HEK293 (cell line): ENCODE data around the gene FAT2.

ENCODE experiments used
- CTCF ChIA-PET: fragments of 350-600 bp; formaldehyde crosslinking; extraction: SDS; loops from one replicate; lab custom pipeline; 2021; ENCODE audit warnings: antibody characterized with exemption; lab: Yijun Ruan, JAX
- POLR2A ChIA-PET: fragments of 300-600 bp; formaldehyde crosslinking; extraction: SDS; loops from one replicate; lab custom pipeline; 2020; ENCODE audit warnings: antibody characterized with exemption, inconsistent platforms; lab: Yijun Ruan, JAX
- H3K27ac ChIP-seq: fragments of 200-500 bp; sonication (Bioruptor generic); 2 replicates; pipeline ENCODE4 v1.5.1; 2014; ENCODE audit warnings: low read depth, low read length, control low read depth, inconsistent platforms; ENCODE audit errors: extremely low read depth
- H3K36me3 ChIP-seq, 2 experiments: fragments of 200-500 bp in 1 of 2; sonication (Bioruptor generic) in 1 of 2; 1 replicate in 1 of 2; 2 replicates in 1 of 2; pipeline ENCODE4 v1.5.1; 2014 to 2017; ENCODE audit warnings: inconsistent platforms in 2 of 2, low read length in 2 of 2; ENCODE audit not compliant: control insufficient read depth in 2 of 2, insufficient read depth in 1 of 2
- H3K4me1 ChIP-seq: fragments of 200-500 bp; sonication (Bioruptor generic); 2 replicates; pipeline ENCODE4 v1.5.1; 2014; ENCODE audit warnings: mild to moderate bottlenecking, low read length, inconsistent platforms; ENCODE audit not compliant: control insufficient read depth, insufficient read depth
- H3K4me3 ChIP-seq: 2 replicates; pipeline ENCODE4 v1.5.1; 2011; ENCODE audit warnings: low read depth, mild to moderate bottlenecking, control low read depth, low read length, moderate library complexity
- H3K9me3 ChIP-seq: fragments of 200-500 bp; sonication (Bioruptor generic); 2 replicates; pipeline ENCODE4 v1.5.1; 2014; ENCODE audit warnings: low read depth, low read length, inconsistent platforms; ENCODE audit not compliant: control insufficient read depth, insufficient read depth
- BCL11A ChIP-seq: fragments of 450-650 bp; formaldehyde crosslinking; IDR thresholded peaks from 2 replicates; pipeline ENCODE4 v1.5.1; 2016; ENCODE audit warnings: low read depth, missing biosample characterization, missing genetic modification characterization
- GLIS2 ChIP-seq: fragments of 450-650 bp; formaldehyde crosslinking; IDR thresholded peaks from 2 replicates; pipeline ENCODE4 v1.5.1; 2016; ENCODE audit warnings: missing biosample characterization, missing genetic modification characterization
- OSR2 ChIP-seq: fragments of 450-650 bp; formaldehyde crosslinking; IDR thresholded peaks from 2 replicates; pipeline ENCODE4 v1.5.1; 2016; ENCODE audit warnings: missing biosample characterization, missing genetic modification characterization
- PBX3 ChIP-seq: sonication (generic); formaldehyde crosslinking; IDR thresholded peaks from 2 replicates; pipeline ENCODE4 v1.8.1; 2022; ENCODE audit warnings: mild to moderate bottlenecking, moderate library complexity, missing genetic modification reagents
- SP2 ChIP-seq: fragments of 450-650 bp; formaldehyde crosslinking; IDR thresholded peaks from 2 replicates; pipeline ENCODE4 v1.5.1; 2016; ENCODE audit warnings: missing biosample characterization, missing genetic modification characterization
- SP3 ChIP-seq: fragments of 450-650 bp; formaldehyde crosslinking; IDR thresholded peaks from 2 replicates; pipeline ENCODE4 v1.5.1; 2016; ENCODE audit warnings: missing biosample characterization, missing genetic modification characterization
- ZBTB7A ChIP-seq: fragments of 450-650 bp; formaldehyde crosslinking; IDR thresholded peaks from 2 replicates; pipeline ENCODE4 v1.5.1; 2016; ENCODE audit warnings: low read depth, missing biosample characterization, missing genetic modification characterization
- ZIC2 ChIP-seq: fragments of 450-650 bp; formaldehyde crosslinking; IDR thresholded peaks from 2 replicates; pipeline ENCODE4 v1.5.1; 2016; ENCODE audit warnings: missing biosample characterization, missing genetic modification characterization
- ZNF114 ChIP-seq: fragments of 450-650 bp; formaldehyde crosslinking; IDR thresholded peaks from 2 replicates; pipeline ENCODE4 v1.5.0; 2017; ENCODE audit warnings: missing biosample characterization, missing genetic modification characterization
- ZNF138 ChIP-seq: fragments of 450-650 bp; formaldehyde crosslinking; IDR thresholded peaks from 2 replicates; pipeline ENCODE4 v1.5.1; 2016; ENCODE audit warnings: missing biosample characterization, missing genetic modification characterization, borderline replicate concordance
- ZNF239 ChIP-seq: fragments of 450-650 bp; formaldehyde crosslinking; IDR thresholded peaks from 2 replicates; pipeline ENCODE4 v1.5.1; 2016; ENCODE audit warnings: missing biosample characterization, missing genetic modification characterization
- ZNF280C ChIP-seq: fragments of 450-650 bp; formaldehyde crosslinking; IDR thresholded peaks from 2 replicates; pipeline ENCODE4 v1.5.1; 2016; ENCODE audit warnings: missing biosample characterization, missing genetic modification characterization
- ZNF280D ChIP-seq: fragments of 450-650 bp; formaldehyde crosslinking; IDR thresholded peaks from 2 replicates; pipeline ENCODE4 v1.5.1; 2016; ENCODE audit warnings: missing biosample characterization, missing genetic modification characterization
- ZNF341 ChIP-seq: fragments of 450-650 bp; formaldehyde crosslinking; IDR thresholded peaks from 2 replicates; pipeline ENCODE4; 2016; ENCODE audit warnings: low read depth, missing biosample characterization, missing genetic modification characterization
- ZNF521 ChIP-seq: fragments of 450-650 bp; formaldehyde crosslinking; IDR thresholded peaks from 2 replicates; pipeline ENCODE4 v1.5.1; 2017; ENCODE audit warnings: missing biosample characterization, mild to moderate bottlenecking, missing genetic modification characterization
- ZNF561 ChIP-seq: fragments of 450-650 bp; IDR thresholded peaks from 2 replicates; pipeline ENCODE4 v1.5.1; 2018; ENCODE audit warnings: missing biosample characterization, missing genetic modification characterization, borderline replicate concordance
- ZNF707 ChIP-seq: fragments of 450-650 bp; formaldehyde crosslinking; IDR thresholded peaks from 2 replicates; pipeline ENCODE4 v1.5.1; 2016; ENCODE audit warnings: missing biosample characterization, missing genetic modification characterization
- TF ChIP-seq, protein P1 (sequence below): fragments of 450-650 bp; IDR thresholded peaks from 2 replicates; pipeline ENCODE4 v1.5.1; 2018; ENCODE audit warnings: missing biosample characterization, missing genetic modification characterization
- TF ChIP-seq, protein P2 (sequence below): fragments of 450-650 bp; formaldehyde crosslinking; IDR thresholded peaks from 2 replicates; pipeline ENCODE4 v1.5.1; 2017; ENCODE audit warnings: missing biosample characterization, missing genetic modification characterization
- TF ChIP-seq, protein P3 (sequence below): fragments of 450-650 bp; formaldehyde crosslinking; IDR thresholded peaks from 2 replicates; pipeline ENCODE4 v1.5.1; 2016; ENCODE audit warnings: missing biosample characterization, missing genetic modification characterization, low read depth
- TF ChIP-seq, protein P4 (sequence below): fragments of 450-650 bp; formaldehyde crosslinking; IDR thresholded peaks from 2 replicates; pipeline ENCODE4 v1.5.1; 2016; ENCODE audit warnings: missing biosample characterization, missing genetic modification characterization
- TF ChIP-seq, protein P5 (sequence below): fragments of 450-650 bp; formaldehyde crosslinking; IDR thresholded peaks from 2 replicates; pipeline ENCODE4 v1.5.1; 2016; ENCODE audit warnings: missing biosample characterization, missing genetic modification characterization

Gene FAT2

DNA sequence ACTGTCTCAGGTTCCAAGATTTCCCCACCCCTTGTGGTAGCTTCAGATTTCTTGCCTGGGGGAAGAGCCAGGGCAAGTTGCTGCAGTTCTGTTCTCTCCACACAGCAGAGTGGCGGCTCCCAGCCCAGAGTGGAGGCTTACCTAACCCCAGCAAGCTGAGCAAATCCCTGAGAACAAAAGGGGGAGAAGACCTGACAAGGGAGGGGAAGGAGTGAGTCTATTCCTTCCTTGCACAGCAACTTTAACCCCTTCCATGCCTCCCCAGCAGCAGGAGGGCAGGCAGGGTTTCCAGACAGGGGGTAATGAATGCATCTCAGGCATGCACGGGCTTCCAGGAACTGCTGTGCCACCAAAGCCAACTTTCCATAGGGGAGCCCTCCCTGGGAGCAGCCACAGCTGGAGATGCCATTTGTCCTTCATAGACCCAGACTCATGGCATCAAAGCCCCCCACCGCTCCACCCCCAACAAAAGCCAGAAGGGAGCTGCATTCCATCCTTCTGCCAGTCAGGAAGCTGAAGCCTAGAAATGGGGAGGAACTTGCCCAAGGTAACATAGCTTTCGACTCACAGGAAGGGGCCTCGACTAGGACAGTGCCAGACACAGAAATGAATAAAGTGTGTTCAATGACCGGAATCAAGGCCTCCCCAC, 28.8 kb upstream of the FAT2 start:
- H3K36me3 ChIP-seq, result no peaks in the 10 kb centered on the region
- H3K27ac ChIP-seq, result no peak overlapping the region
- H3K9me3 ChIP-seq, result no peaks in the 10 kb centered on the region
- POLR2A ChIA-PET, result no interaction called here
- CTCF ChIA-PET, result interaction anchor here (0.6 to 0.7 kb wide), 2 partner anchors 22 to 1770 kb away, joined by 3 to 5 read pairs; no protein-coding TSS in a partner anchor
- no peaks in the 10 kb centered on the region for H3K4me1 ChIP-seq
- H3K4me3 ChIP-seq, result no peak overlapping the region
- TF ChIP-seq, protein P1, sequence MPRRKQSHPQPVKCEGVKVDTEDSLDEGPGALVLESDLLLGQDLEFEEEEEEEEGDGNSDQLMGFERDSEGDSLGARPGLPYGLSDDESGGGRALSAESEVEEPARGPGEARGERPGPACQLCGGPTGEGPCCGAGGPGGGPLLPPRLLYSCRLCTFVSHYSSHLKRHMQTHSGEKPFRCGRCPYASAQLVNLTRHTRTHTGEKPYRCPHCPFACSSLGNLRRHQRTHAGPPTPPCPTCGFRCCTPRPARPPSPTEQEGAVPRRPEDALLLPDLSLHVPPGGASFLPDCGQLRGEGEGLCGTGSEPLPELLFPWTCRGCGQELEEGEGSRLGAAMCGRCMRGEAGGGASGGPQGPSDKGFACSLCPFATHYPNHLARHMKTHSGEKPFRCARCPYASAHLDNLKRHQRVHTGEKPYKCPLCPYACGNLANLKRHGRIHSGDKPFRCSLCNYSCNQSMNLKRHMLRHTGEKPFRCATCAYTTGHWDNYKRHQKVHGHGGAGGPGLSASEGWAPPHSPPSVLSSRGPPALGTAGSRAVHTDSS (tag by site-specific recombination), result no peak
- TF ChIP-seq ZBTB7A, result no peak
- TF ChIP-seq, protein P2, sequence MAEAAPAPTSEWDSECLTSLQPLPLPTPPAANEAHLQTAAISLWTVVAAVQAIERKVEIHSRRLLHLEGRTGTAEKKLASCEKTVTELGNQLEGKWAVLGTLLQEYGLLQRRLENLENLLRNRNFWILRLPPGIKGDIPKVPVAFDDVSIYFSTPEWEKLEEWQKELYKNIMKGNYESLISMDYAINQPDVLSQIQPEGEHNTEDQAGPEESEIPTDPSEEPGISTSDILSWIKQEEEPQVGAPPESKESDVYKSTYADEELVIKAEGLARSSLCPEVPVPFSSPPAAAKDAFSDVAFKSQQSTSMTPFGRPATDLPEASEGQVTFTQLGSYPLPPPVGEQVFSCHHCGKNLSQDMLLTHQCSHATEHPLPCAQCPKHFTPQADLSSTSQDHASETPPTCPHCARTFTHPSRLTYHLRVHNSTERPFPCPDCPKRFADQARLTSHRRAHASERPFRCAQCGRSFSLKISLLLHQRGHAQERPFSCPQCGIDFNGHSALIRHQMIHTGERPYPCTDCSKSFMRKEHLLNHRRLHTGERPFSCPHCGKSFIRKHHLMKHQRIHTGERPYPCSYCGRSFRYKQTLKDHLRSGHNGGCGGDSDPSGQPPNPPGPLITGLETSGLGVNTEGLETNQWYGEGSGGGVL, result 0 out of 2 replicates have a peak, but pooled peaks have one; percentile 19
- no peak for TF ChIP-seq PBX3
- no peak for TF ChIP-seq ZNF707 (tag by site-specific recombination)
- TF ChIP-seq BCL11A (tag by site-specific recombination), result no peak
- no peak for TF ChIP-seq OSR2 (tag by site-specific recombination)
- TF ChIP-seq ZNF561 (tag by site-specific recombination), result no peak
- peak; percentile 48; the same call in 1 of the 2 replicates for TF ChIP-seq ZNF341 (tag by site-specific recombination)
- TF ChIP-seq, protein P3, sequence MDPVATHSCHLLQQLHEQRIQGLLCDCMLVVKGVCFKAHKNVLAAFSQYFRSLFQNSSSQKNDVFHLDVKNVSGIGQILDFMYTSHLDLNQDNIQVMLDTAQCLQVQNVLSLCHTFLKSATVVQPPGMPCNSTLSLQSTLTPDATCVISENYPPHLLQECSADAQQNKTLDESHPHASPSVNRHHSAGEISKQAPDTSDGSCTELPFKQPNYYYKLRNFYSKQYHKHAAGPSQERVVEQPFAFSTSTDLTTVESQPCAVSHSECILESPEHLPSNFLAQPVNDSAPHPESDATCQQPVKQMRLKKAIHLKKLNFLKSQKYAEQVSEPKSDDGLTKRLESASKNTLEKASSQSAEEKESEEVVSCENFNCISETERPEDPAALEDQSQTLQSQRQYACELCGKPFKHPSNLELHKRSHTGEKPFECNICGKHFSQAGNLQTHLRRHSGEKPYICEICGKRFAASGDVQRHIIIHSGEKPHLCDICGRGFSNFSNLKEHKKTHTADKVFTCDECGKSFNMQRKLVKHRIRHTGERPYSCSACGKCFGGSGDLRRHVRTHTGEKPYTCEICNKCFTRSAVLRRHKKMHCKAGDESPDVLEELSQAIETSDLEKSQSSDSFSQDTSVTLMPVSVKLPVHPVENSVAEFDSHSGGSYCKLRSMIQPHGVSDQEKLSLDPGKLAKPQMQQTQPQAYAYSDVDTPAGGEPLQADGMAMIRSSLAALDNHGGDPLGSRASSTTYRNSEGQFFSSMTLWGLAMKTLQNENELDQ (tag by site-specific recombination), result no peak
- TF ChIP-seq, protein P4, sequence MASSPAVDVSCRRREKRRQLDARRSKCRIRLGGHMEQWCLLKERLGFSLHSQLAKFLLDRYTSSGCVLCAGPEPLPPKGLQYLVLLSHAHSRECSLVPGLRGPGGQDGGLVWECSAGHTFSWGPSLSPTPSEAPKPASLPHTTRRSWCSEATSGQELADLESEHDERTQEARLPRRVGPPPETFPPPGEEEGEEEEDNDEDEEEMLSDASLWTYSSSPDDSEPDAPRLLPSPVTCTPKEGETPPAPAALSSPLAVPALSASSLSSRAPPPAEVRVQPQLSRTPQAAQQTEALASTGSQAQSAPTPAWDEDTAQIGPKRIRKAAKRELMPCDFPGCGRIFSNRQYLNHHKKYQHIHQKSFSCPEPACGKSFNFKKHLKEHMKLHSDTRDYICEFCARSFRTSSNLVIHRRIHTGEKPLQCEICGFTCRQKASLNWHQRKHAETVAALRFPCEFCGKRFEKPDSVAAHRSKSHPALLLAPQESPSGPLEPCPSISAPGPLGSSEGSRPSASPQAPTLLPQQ (tag by site-specific recombination), result no peak
- TF ChIP-seq GLIS2, result peak; percentile 39; the same call in 1 of the 2 replicates
- no peak for TF ChIP-seq ZNF521 (tag by site-specific recombination)
- no peak for TF ChIP-seq ZNF280D
- no peak for TF ChIP-seq ZNF239 (tag by site-specific recombination)
- TF ChIP-seq, protein P5, sequence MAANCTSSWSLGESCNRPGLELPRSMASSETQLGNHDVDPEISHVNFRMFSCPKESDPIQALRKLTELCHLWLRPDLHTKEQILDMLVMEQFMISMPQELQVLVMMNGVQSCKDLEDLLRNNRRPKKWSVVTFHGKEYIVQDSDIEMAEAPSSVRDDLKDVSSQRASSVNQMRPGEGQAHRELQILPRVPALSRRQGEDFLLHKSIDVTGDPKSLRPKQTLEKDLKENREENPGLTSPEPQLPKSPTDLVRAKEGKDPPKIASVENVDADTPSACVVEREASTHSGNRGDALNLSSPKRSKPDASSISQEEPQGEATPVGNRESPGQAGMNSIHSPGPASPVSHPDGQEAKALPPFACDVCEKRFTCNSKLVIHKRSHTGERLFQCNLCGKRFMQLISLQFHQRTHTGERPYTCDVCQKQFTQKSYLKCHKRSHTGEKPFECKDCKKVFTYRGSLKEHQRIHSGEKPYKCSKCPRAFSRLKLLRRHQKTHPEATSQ (tag by site-specific recombination), result no peak
- no peak for TF ChIP-seq ZNF138
- no peak for TF ChIP-seq SP2 (tag by site-specific recombination)
- no peak for TF ChIP-seq ZNF114 (tag by site-specific recombination)
- no peak for TF ChIP-seq ZNF280C (tag by site-specific recombination)
- no peak for TF ChIP-seq SP3 (tag by site-specific recombination)
- peak; percentile 98 for TF ChIP-seq ZIC2 (tag by site-specific recombination)
